Measurements from ENCODE around the gene CACNA2D4. TPM values are rescaled to one million over a fixed set of nuclear protein-coding genes. Genes with fewer than 3 reads are reported as not detected.

CACNA2D4 gene
- polyA plus RNA-seq, 2 donors: 0.84 to 0.89 TPM

DNA sequence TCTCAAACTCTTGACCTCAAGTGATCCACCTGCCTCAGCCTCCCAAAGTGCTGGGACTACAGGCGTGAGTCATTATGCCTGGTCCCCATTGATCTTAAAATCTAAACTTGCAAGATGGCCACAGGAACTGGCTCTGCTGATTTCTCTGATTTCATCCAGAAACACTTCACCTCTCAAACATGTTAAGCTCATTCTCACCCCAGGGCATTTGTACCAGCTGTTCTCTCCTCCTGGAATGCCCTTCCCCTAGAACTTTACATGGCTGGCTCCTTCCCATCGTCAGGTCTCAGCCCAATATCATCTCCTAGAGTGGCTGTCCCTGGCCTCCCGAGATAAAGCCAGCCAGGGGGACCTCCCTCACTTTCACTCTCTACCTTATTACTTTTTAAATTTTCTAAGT lies 103.3 kb downstream of the CACNA2D4 start:
- WGBS, 2 donors: 75 to 80% methylated on average over 3 of the region's 3 CpGs
- no peaks in the 10 kb centered on the region for H3K4me1 ChIP-seq (ENCODE audit: control insufficient read depth in 2 of 2, insufficient read depth in 2 of 2, low read length in 1 of 2)
- H3K9me3 ChIP-seq (ENCODE audit: control insufficient read depth in 2 of 2, insufficient read depth in 1 of 2, low read depth in 1 of 2, low read length in 1 of 2): no peaks in the 10 kb centered on the region
- H3K27me3 ChIP-seq (ENCODE audit: control insufficient read depth in 1 of 2, insufficient read depth in 2 of 2, low read length in 2 of 2): peaks cover 0 to 1% of the 10 kb centered on the region in 2 donors
- H3K4me3 ChIP-seq (ENCODE audit: low read depth in 1 of 2, low read length in 2 of 2): no peak overlapping the region
- no peak overlapping the region for H3K27ac ChIP-seq (ENCODE audit: low read depth in 2 of 2, low read length in 1 of 2)
- H3K36me3 ChIP-seq (ENCODE audit: control insufficient read depth in 2 of 2, insufficient read depth in 2 of 2, low read length in 1 of 2): no peaks in the 10 kb centered on the region

GRCh38 chr12:1814266-1814665 lies 104.2 kb downstream of the CACNA2D4 start:
- Histone ChIP-seq H3K4me1 (ENCODE audit: control insufficient read depth in 2 of 2, insufficient read depth in 2 of 2, low read length in 1 of 2) (no peaks in the 10 kb centered on the region), H3K4me3 (ENCODE audit: low read depth in 1 of 2, low read length in 2 of 2) (no peak overlapping the region), H3K27me3 (ENCODE audit: control insufficient read depth in 1 of 2, insufficient read depth in 2 of 2, low read length in 2 of 2) (no peaks in the 10 kb centered on the region), H3K36me3 (ENCODE audit: control insufficient read depth in 2 of 2, insufficient read depth in 2 of 2, low read length in 1 of 2) (no peaks in the 10 kb centered on the region), H3K9me3 (ENCODE audit: control insufficient read depth in 2 of 2, insufficient read depth in 1 of 2, low read depth in 1 of 2, low read length in 1 of 2) (no peaks in the 10 kb centered on the region), H3K27ac (ENCODE audit: low read depth in 2 of 2, low read length in 1 of 2) (no peak overlapping the region)
- 53 to 62% methylated on average over 8 of the region's 8 CpGs for WGBS, 2 donors

- no peaks in the 10 kb centered on the region for H3K4me1 ChIP-seq (ENCODE audit: control insufficient read depth in 2 of 2, insufficient read depth in 2 of 2, low read length in 1 of 2)
- H3K9me3 ChIP-seq (ENCODE audit: control insufficient read depth in 2 of 2, insufficient read depth in 1 of 2, low read depth in 1 of 2, low read length in 1 of 2): no peaks in the 10 kb centered on the region
- WGBS, 2 donors: 74 to 75% methylated on average over 17 of the region's 17 CpGs
- no peaks in the 10 kb centered on the region for H3K36me3 ChIP-seq (ENCODE audit: control insufficient read depth in 2 of 2, insufficient read depth in 2 of 2, low read length in 1 of 2)
- H3K27me3 ChIP-seq (ENCODE audit: control insufficient read depth in 1 of 2, insufficient read depth in 2 of 2, low read length in 2 of 2): no peaks in the 10 kb centered on the region
- no peak overlapping the region for H3K4me3 ChIP-seq (ENCODE audit: low read depth in 1 of 2, low read length in 2 of 2)
- H3K27ac ChIP-seq (ENCODE audit: low read depth in 2 of 2, low read length in 1 of 2): no peak overlapping the region
Measured at GRCh38 chr12:1812650-1813302, 105.7 kb downstream of the CACNA2D4 start.

DNA sequence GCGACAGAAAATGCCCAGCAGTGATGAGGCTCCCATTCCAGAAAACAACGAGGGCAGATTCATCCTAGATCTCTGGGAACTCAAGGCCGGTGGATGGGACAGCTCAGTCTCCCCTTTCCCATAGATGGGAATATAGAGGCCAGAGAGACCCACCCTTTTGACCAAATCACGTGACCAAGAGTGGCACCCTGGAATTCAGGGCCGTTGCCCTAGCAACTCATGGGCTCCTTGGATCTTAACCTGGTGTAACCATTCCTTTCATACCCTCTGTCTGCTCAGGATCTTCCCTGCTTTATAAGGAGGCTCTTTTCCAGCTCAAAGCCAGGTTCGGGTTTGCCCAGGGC lies 106.5 kb downstream of the CACNA2D4 start:
- Histone ChIP-seq H3K9me3 (ENCODE audit: control insufficient read depth in 2 of 2, insufficient read depth in 1 of 2, low read depth in 1 of 2, low read length in 1 of 2) (no peaks in the 10 kb centered on the region), H3K4me1 (ENCODE audit: control insufficient read depth in 2 of 2, insufficient read depth in 2 of 2, low read length in 1 of 2) (no peaks in the 10 kb centered on the region), H3K4me3 (ENCODE audit: low read depth in 1 of 2, low read length in 2 of 2) (no peak overlapping the region), H3K27me3 (ENCODE audit: control insufficient read depth in 1 of 2, insufficient read depth in 2 of 2, low read length in 2 of 2) (no peaks in the 10 kb centered on the region), H3K36me3 (ENCODE audit: control insufficient read depth in 2 of 2, insufficient read depth in 2 of 2, low read length in 1 of 2) (no peaks in the 10 kb centered on the region), H3K27ac (ENCODE audit: low read depth in 2 of 2, low read length in 1 of 2) (no peak overlapping the region)
- 72 to 75% methylated on average over 6 of the region's 6 CpGs for WGBS, 2 donors

DNA sequence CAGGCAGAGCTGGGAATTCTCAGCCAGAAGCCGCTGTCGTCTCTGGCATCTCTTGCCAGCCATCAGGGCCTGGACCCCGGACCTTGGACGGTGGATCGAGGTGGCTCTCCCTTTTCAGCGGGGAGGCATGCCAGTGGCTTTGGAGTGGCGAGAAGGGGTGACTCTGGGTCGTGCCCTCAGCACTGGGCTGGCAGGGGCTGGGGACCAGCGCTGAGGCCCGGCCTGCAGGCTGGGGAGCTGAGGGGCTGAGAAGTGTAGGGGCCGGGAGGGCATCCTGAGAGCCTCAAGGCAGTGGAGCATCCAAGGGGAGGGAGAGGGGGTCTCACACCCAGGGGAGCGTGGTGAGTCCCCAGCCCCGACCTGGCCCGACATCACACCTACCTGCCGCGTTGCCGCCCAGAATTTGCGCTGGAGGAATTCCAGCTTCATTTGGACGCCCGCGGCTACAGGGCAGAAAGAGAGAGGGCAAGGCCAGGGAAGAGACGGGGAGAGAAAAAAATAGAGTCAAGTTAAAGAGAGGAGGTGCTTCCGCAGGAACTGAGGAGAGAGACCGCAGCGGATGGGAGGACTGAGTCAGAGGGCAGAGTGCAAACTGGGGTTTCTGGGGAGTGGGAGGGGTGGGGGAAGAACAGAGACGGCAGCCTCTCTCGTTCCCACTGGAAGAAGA lies 107.0 kb downstream of the CACNA2D4 start:
- H3K36me3 ChIP-seq (ENCODE audit: control insufficient read depth in 2 of 2, insufficient read depth in 2 of 2, low read length in 1 of 2): no peaks in the 10 kb centered on the region
- H3K27ac ChIP-seq (ENCODE audit: low read depth in 2 of 2, low read length in 1 of 2): no peak overlapping the region
- WGBS, 2 donors: 64 to 72% methylated on average over 27 of the region's 27 CpGs
- H3K27me3 ChIP-seq (ENCODE audit: control insufficient read depth in 1 of 2, insufficient read depth in 2 of 2, low read length in 2 of 2): no peaks in the 10 kb centered on the region
- H3K4me1 ChIP-seq (ENCODE audit: control insufficient read depth in 2 of 2, insufficient read depth in 2 of 2, low read length in 1 of 2): no peaks in the 10 kb centered on the region
- H3K4me3 ChIP-seq (ENCODE audit: low read depth in 1 of 2, low read length in 2 of 2): no peak overlapping the region
- H3K9me3 ChIP-seq (ENCODE audit: control insufficient read depth in 2 of 2, insufficient read depth in 1 of 2, low read depth in 1 of 2, low read length in 1 of 2): no peaks in the 10 kb centered on the region

GRCh38 chr12:1810931-1811280 lies 107.5 kb downstream of the CACNA2D4 start:
- 83 to 86% methylated on average over 10 of the region's 10 CpGs for WGBS, 2 donors
- Histone ChIP-seq H3K4me1 (ENCODE audit: control insufficient read depth in 2 of 2, insufficient read depth in 2 of 2, low read length in 1 of 2) (no peaks in the 10 kb centered on the region), H3K4me3 (ENCODE audit: low read depth in 1 of 2, low read length in 2 of 2) (no peak overlapping the region), H3K27ac (ENCODE audit: low read depth in 2 of 2, low read length in 1 of 2) (no peak overlapping the region), H3K36me3 (ENCODE audit: control insufficient read depth in 2 of 2, insufficient read depth in 2 of 2, low read length in 1 of 2) (no peaks in the 10 kb centered on the region), H3K27me3 (ENCODE audit: control insufficient read depth in 1 of 2, insufficient read depth in 2 of 2, low read length in 2 of 2) (no peaks in the 10 kb centered on the region), H3K9me3 (ENCODE audit: control insufficient read depth in 2 of 2, insufficient read depth in 1 of 2, low read depth in 1 of 2, low read length in 1 of 2) (no peaks in the 10 kb centered on the region)

- no peaks in the 10 kb centered on the region for H3K27me3 ChIP-seq (ENCODE audit: control insufficient read depth in 1 of 2, insufficient read depth in 2 of 2, low read length in 2 of 2)
- no peaks in the 10 kb centered on the region for H3K4me1 ChIP-seq (ENCODE audit: control insufficient read depth in 2 of 2, insufficient read depth in 2 of 2, low read length in 1 of 2)
- no peaks in the 10 kb centered on the region for H3K36me3 ChIP-seq (ENCODE audit: control insufficient read depth in 2 of 2, insufficient read depth in 2 of 2, low read length in 1 of 2)
- no peak overlapping the region for H3K4me3 ChIP-seq (ENCODE audit: low read depth in 1 of 2, low read length in 2 of 2)
- 87 to 89% methylated on average over 21 of the region's 21 CpGs for WGBS, 2 donors
- no peaks in the 10 kb centered on the region for H3K9me3 ChIP-seq (ENCODE audit: control insufficient read depth in 2 of 2, insufficient read depth in 1 of 2, low read depth in 1 of 2, low read length in 1 of 2)
- H3K27ac ChIP-seq (ENCODE audit: low read depth in 2 of 2, low read length in 1 of 2): no peak overlapping the region
Measured at GRCh38 chr12:1810201-1810930, 108.1 kb downstream of the CACNA2D4 start.

DNA sequence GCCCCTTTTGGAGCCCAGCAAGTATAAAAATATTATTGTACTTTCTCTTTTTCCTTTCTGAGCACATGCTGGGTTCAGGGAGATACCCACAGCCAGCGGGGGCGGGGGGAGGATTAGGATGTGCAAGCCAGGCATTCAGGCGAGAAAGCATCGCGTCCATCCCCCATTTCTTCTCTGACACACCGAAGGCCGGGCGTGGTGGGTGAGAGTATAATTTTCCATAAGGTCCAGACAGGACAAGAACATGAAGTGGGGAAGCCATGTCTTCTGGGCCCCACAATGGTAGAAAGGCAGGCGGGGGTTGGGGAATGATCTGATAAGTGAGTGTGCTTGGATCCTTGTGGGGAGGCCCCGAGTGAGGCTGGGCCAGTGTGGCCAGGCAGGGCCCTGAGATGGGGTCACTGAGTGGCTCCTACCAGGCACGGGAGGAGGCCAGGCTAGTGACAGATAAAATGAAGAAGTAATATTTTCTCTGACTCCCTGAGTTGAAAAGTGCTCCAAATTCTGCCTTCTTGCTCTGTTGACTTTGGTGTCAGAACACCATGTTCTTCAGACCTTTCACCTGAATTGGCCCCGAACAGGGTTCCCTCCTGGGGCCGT lies 108.8 kb downstream of the CACNA2D4 start:
- H3K9me3 ChIP-seq (ENCODE audit: control insufficient read depth in 2 of 2, insufficient read depth in 1 of 2, low read depth in 1 of 2, low read length in 1 of 2): no peaks in the 10 kb centered on the region
- no peak overlapping the region for H3K27ac ChIP-seq (ENCODE audit: low read depth in 2 of 2, low read length in 1 of 2)
- 85 to 89% methylated on average over 13 of the region's 13 CpGs for WGBS, 2 donors
- H3K4me3 ChIP-seq (ENCODE audit: low read depth in 1 of 2, low read length in 2 of 2): no peak overlapping the region
- no peaks in the 10 kb centered on the region for H3K27me3 ChIP-seq (ENCODE audit: control insufficient read depth in 1 of 2, insufficient read depth in 2 of 2, low read length in 2 of 2)
- no peaks in the 10 kb centered on the region for H3K4me1 ChIP-seq (ENCODE audit: control insufficient read depth in 2 of 2, insufficient read depth in 2 of 2, low read length in 1 of 2)
- H3K36me3 ChIP-seq (ENCODE audit: control insufficient read depth in 2 of 2, insufficient read depth in 2 of 2, low read length in 1 of 2): no peaks in the 10 kb centered on the region

GRCh38 chr12:1808798-1809480 lies 109.5 kb downstream of the CACNA2D4 start:
- Histone ChIP-seq H3K4me3 (ENCODE audit: low read depth in 1 of 2, low read length in 2 of 2) (no peak overlapping the region), H3K4me1 (ENCODE audit: control insufficient read depth in 2 of 2, insufficient read depth in 2 of 2, low read length in 1 of 2) (no peaks in the 10 kb centered on the region), H3K27me3 (ENCODE audit: control insufficient read depth in 1 of 2, insufficient read depth in 2 of 2, low read length in 2 of 2) (no peaks in the 10 kb centered on the region), H3K27ac (ENCODE audit: low read depth in 2 of 2, low read length in 1 of 2) (no peak overlapping the region), H3K9me3 (ENCODE audit: control insufficient read depth in 2 of 2, insufficient read depth in 1 of 2, low read depth in 1 of 2, low read length in 1 of 2) (no peaks in the 10 kb centered on the region), H3K36me3 (ENCODE audit: control insufficient read depth in 2 of 2, insufficient read depth in 2 of 2, low read length in 1 of 2) (no peaks in the 10 kb centered on the region)
- 87 to 91% methylated on average over 22 of the region's 22 CpGs for WGBS, 2 donors

Measured in esophagus (tissue), 2 donors.